GM21576 (cell line): ENCODE results near the gene TMEM138.

Experiments
- ATAC-seq: cut with Tn5 transposase; IDR thresholded peaks from one replicate; pipeline ENCODE4 v1.9.1; 2021; ENCODE audit warnings: mild to moderate bottlenecking, moderate library complexity; ENCODE audit not compliant: unreplicated experiment

Gene TMEM138

GRCh38 chr11:61341706-61342105 lies 20.5 kb upstream of the TMEM138 start:
- ATAC-seq: no peak

GRCh38 chr11:61342207-61342803 lies 19.9 kb upstream of the TMEM138 start:
- ATAC-seq: no peak

- ATAC-seq: no peak
These were observed 18.1 kb upstream of the TMEM138 start for GRCh38 chr11:61343792-61344745.

- no peak for ATAC-seq
These were observed 17.0 kb upstream of the TMEM138 start for GRCh38 chr11:61345170-61345610.

GRCh38 chr11:61345954-61346843 lies 16.0 kb upstream of the TMEM138 start:
- ATAC-seq: no peak

- no peak for ATAC-seq
These were observed 14.2 kb upstream of the TMEM138 start for GRCh38 chr11:61347916-61348461.

- no peak for ATAC-seq
These were observed 12.9 kb upstream of the TMEM138 start for GRCh38 chr11:61349189-61349751.

GRCh38 chr11:61349916-61350315 lies 12.3 kb upstream of the TMEM138 start:
- ATAC-seq: no peak

GRCh38 chr11:61350336-61350735 lies 11.8 kb upstream of the TMEM138 start:
- ATAC-seq: no peak

GRCh38 chr11:61350803-61351202 lies 11.4 kb upstream of the TMEM138 start:
- ATAC-seq: no peak

GRCh38 chr11:61352038-61352437 lies 10.1 kb upstream of the TMEM138 start:
- ATAC-seq: no peak

- no peak for ATAC-seq
These were observed 8.8 kb upstream of the TMEM138 start for GRCh38 chr11:61353131-61354067.

GRCh38 chr11:61354208-61354607 lies 8.0 kb upstream of the TMEM138 start:
- no peak for ATAC-seq

- no peak for ATAC-seq
These were observed 5.5 kb upstream of the TMEM138 start for GRCh38 chr11:61356706-61357105.

GRCh38 chr11:61357233-61357893 lies 4.8 kb upstream of the TMEM138 start:
- peak; percentile 38 for ATAC-seq

GRCh38 chr11:61357894-61358239 lies 4.3 kb upstream of the TMEM138 start:
- no peak for ATAC-seq

- ATAC-seq: no peak
These were observed 3.6 kb upstream of the TMEM138 start for GRCh38 chr11:61358566-61358965.

GRCh38 chr11:61359516-61359915 lies 2.7 kb upstream of the TMEM138 start:
- ATAC-seq: no peak

GRCh38 chr11:61361237-61361740 lies 885 bp upstream of the TMEM138 start:
- no peak for ATAC-seq
